ENCODE results near the gene DSC1.

DNA sequence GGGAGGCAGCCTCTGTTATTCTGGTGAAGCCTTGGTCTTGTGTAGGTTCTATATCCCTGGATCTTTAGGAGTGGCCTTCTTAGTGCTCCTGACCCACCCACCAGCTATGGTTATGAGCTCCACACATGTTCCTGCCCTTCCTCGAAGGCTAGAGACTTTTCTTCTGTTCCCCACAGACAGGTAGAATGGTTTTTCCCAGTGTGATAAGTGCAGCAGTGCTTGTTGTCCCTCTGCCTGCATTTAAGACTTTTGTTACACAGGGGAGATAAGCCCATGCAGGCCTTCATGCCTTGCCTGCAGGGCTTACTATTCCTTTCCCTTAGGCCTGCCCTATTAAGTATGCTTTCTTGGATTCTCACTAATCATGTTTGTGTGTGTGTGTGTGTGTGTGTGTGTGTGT lies 48.4 kb upstream of the DSC1 start:
- TF ChIP-seq PHF8 (CRISPR knock-in tag; IDR thresholded peaks at IDR 0.05) (no peak), ZNF12 (CRISPR knock-in tag; IDR thresholded peaks at IDR 0.05) (no peak), CBX2 (IDR thresholded peaks at IDR 0.05; ENCODE audit: low read depth, low read length) (no peak), CBX2 (CRISPR knock-in tag; IDR thresholded peaks at IDR 0.05; ENCODE audit: low read depth) (no peak), SCMH1 (CRISPR knock-in tag; IDR thresholded peaks at IDR 0.05; ENCODE audit: borderline replicate concordance) (no peak), ZNF274 (CRISPR knock-in tag; IDR thresholded peaks at IDR 0.05) (no peak)
- TF ChIP-seq, protein P1, sequence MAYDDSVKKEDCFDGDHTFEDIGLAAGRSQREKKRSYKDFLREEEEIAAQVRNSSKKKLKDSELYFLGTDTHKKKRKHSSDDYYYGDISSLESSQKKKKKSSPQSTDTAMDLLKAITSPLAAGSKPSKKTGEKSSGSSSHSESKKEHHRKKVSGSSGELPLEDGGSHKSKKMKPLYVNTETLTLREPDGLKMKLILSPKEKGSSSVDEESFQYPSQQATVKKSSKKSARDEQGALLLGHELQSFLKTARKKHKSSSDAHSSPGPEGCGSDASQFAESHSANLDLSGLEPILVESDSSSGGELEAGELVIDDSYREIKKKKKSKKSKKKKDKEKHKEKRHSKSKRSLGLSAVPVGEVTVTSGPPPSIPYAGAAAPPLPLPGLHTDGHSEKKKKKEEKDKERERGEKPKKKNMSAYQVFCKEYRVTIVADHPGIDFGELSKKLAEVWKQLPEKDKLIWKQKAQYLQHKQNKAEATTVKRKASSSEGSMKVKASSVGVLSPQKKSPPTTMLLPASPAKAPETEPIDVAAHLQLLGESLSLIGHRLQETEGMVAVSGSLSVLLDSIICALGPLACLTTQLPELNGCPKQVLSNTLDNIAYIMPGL (CRISPR knock-in tag; IDR thresholded peaks at IDR 0.05; ENCODE audit: borderline replicate concordance in 1 of 2, low read depth in 1 of 2) = no peak

All from HepG2 (cell line).